Measurements from ENCODE around the gene KLHL7. TPM values are rescaled to one million over a fixed set of nuclear protein-coding genes. Genes with fewer than 3 reads are reported as not detected.

Gene KLHL7
- total RNA-seq (2011; cell fraction: chromatin; rRNA removed; ENCODE audit: low replicate concordance): 17.3 and 18.5 TPM in 2 replicates
- total RNA-seq (2011; cell fraction: nucleolus; rRNA removed): 15.0 and 16.7 TPM in 2 replicates
- total RNA-seq (2011; cell fraction: nucleoplasm; rRNA removed): 16.5 and 17.6 TPM in 2 replicates
- total RNA-seq (2014; rRNA removed): 29.6 and 30.1 TPM in 2 replicates
- total RNA-seq (2014; rRNA removed; fragmentation: Illumina TruSeq; extraction: Trizol): 34.6 and 37.6 TPM in 2 replicates
- total RNA-seq (2015; rRNA removed; fragmentation: Illumina TruSeq; extraction: Trizol): 30.2 and 32.3 TPM in 2 replicates
- 28.1 and 28.4 TPM in 2 replicates for total RNA-seq (2021)
- 42.5 and 63.1 TPM in 2 replicates for polyA plus RNA-seq (2011; rRNA removed)
- 25.2 and 25.3 TPM in 2 replicates for polyA plus RNA-seq (2011; cell fraction: cytosol; rRNA removed)
- 8.5 and 15.8 TPM in 2 replicates for polyA plus RNA-seq (2011; cell fraction: nucleus; rRNA removed)
- polyA plus RNA-seq (2012): 21.6 and 23.4 TPM in 2 replicates
- polyA plus RNA-seq (2014; fragmentation: Illumina TruSeq; extraction: Trizol): 29.4 and 34.0 TPM in 2 replicates
- 1 to 10 TPM; 4.2 to 7.8 TPM for polyA plus RNA-seq (2014; fragmentation: Nextera tagmentation; extraction: Ambion mirVana)
- polyA plus RNA-seq (2014; rRNA removed): 38.6 and 42.8 TPM in 2 replicates
- polyA minus RNA-seq (2011; rRNA and poly(A)+ RNA removed): 33.9 and 37.5 TPM in 2 replicates
- polyA minus RNA-seq (2011; cell fraction: cytosol; rRNA and poly(A)+ RNA removed): 21.7 and 23.7 TPM in 2 replicates
- polyA minus RNA-seq (2011; cell fraction: nucleus; rRNA and poly(A)+ RNA removed): 10.8 and 24.2 TPM in 2 replicates
- percentile 58 among the genes with signal in this experiment for Bru-seq, nascent RNA
- percentile 63 among the genes with signal in this experiment for BruChase-seq, experiment 1, labeled RNA remaining after a 2-hour chase
- percentile 64 among the genes with signal in this experiment for BruChase-seq, experiment 2, labeled RNA remaining after a 6-hour chase
- long read RNA-seq, experiment 1, full-length matches to known transcripts: 61 of 91 reads
- long read RNA-seq, experiment 1, partial matches to known transcripts: 4 of 91 reads
- long read RNA-seq, experiment 1, other reads (novel, unspliced or antisense): 26 of 91 reads
- long read RNA-seq, experiment 2, full-length matches to known transcripts: 18 of 29 reads
- long read RNA-seq, experiment 2, partial matches to known transcripts: 2 of 29 reads
- long read RNA-seq, experiment 2, other reads (novel, unspliced or antisense): 9 of 29 reads
- long read RNA-seq, experiment 3, full-length matches to known transcripts: 24 of 32 reads
- long read RNA-seq, experiment 3, partial matches to known transcripts: 3 of 32 reads
- long read RNA-seq, experiment 3, other reads (novel, unspliced or antisense): 5 of 32 reads

- H3K36me3 ChIP-seq (ENCODE audit: control insufficient read depth, insufficient read depth, low read length): no peaks in the 10 kb centered on the region; the same call in 2 of the 3 replicates
- peak within 1 kb of the TSS; percentile 86 to 98 for H3K9ac ChIP-seq (ENCODE audit: insufficient read depth in 1 of 2, low read depth in 2 of 2, low read length in 2 of 2)
- CTCF ChIA-PET (ENCODE audit: low intra/inter-chr PET ratio): interaction anchor here (0.7 kb wide), 1 partner anchor 893 kb away, joined by 3 read pairs; no protein-coding TSS in a partner anchor
- no peaks in the 10 kb centered on the region for H3K9me3 ChIP-seq (replicated peaks; ENCODE audit: control insufficient read depth, insufficient read depth, low read depth, low read length)
- H3K27me3 ChIP-seq (ENCODE audit: control insufficient read depth in 2 of 2, insufficient read depth in 2 of 2, low read length in 2 of 2): no peaks in the 10 kb centered on the region
- H2AFZ ChIP-seq (ENCODE audit: low read depth, low read length): peak within 1 kb of the TSS; percentile 96
- H3K9me1 ChIP-seq (ENCODE audit: control insufficient read depth, insufficient read depth, low read length): no peaks in the 10 kb centered on the region
- in situ Hi-C loops (cut with MboI) (no loop called here), intact Hi-C loops (cut with micrococcal nuclease) (loop anchor here (2.0 kb wide), 1 partner anchor 77 kb away; the partner anchor contains the start of gene NUP42)
- under 1% methylated on average over 40 of the region's 40 CpGs for WGBS (ENCODE audit: insufficient coverage, low coverage, missing lambda C conversion rate)
- BruUV-seq (replicated peaks): no TSS peak
- peak within 1 kb of the TSS; percentile 80 for H3K4me3 ChIP-seq
- H3K4me1 ChIP-seq (replicated peaks in 1 of 2; ENCODE audit: control insufficient read depth in 2 of 2, insufficient read depth in 2 of 2, low read length in 2 of 2): peaks cover 7 to 11% of the 10 kb centered on the region in 2 experiments; a peak in 4 of 5 replicates
- DNase-seq (ENCODE audit: extremely low read depth in 1 of 4, low spot score in 3 of 4): peak; percentile 92 to 96 (median 94)
- H3K4me2 ChIP-seq (ENCODE audit: insufficient read depth, low read length): peak within 1 kb of the TSS; percentile 98
- peaks cover 28% of the 10 kb centered on the region for H3K79me2 ChIP-seq (ENCODE audit: control insufficient read depth, insufficient read depth, low read length)
- peak within 1 kb of the TSS; percentile 74 for H3K27ac ChIP-seq (ENCODE audit: extremely low read depth, low read depth, low read length)
- no peaks in the 10 kb centered on the region for H4K20me1 ChIP-seq (replicated peaks; ENCODE audit: control insufficient read depth, insufficient read depth, low read length)
- peak; percentile 97 for ATAC-seq
- FAIRE-seq: peak; percentile 80
- POLR2A ChIA-PET: interaction anchor here (0.6 to 1.9 kb wide), 13 partner anchors 8 to 522 kb away, joined by 3 to 11 read pairs (median 4); no protein-coding TSS in a partner anchor
- TF ChIP-seq, protein P1, sequence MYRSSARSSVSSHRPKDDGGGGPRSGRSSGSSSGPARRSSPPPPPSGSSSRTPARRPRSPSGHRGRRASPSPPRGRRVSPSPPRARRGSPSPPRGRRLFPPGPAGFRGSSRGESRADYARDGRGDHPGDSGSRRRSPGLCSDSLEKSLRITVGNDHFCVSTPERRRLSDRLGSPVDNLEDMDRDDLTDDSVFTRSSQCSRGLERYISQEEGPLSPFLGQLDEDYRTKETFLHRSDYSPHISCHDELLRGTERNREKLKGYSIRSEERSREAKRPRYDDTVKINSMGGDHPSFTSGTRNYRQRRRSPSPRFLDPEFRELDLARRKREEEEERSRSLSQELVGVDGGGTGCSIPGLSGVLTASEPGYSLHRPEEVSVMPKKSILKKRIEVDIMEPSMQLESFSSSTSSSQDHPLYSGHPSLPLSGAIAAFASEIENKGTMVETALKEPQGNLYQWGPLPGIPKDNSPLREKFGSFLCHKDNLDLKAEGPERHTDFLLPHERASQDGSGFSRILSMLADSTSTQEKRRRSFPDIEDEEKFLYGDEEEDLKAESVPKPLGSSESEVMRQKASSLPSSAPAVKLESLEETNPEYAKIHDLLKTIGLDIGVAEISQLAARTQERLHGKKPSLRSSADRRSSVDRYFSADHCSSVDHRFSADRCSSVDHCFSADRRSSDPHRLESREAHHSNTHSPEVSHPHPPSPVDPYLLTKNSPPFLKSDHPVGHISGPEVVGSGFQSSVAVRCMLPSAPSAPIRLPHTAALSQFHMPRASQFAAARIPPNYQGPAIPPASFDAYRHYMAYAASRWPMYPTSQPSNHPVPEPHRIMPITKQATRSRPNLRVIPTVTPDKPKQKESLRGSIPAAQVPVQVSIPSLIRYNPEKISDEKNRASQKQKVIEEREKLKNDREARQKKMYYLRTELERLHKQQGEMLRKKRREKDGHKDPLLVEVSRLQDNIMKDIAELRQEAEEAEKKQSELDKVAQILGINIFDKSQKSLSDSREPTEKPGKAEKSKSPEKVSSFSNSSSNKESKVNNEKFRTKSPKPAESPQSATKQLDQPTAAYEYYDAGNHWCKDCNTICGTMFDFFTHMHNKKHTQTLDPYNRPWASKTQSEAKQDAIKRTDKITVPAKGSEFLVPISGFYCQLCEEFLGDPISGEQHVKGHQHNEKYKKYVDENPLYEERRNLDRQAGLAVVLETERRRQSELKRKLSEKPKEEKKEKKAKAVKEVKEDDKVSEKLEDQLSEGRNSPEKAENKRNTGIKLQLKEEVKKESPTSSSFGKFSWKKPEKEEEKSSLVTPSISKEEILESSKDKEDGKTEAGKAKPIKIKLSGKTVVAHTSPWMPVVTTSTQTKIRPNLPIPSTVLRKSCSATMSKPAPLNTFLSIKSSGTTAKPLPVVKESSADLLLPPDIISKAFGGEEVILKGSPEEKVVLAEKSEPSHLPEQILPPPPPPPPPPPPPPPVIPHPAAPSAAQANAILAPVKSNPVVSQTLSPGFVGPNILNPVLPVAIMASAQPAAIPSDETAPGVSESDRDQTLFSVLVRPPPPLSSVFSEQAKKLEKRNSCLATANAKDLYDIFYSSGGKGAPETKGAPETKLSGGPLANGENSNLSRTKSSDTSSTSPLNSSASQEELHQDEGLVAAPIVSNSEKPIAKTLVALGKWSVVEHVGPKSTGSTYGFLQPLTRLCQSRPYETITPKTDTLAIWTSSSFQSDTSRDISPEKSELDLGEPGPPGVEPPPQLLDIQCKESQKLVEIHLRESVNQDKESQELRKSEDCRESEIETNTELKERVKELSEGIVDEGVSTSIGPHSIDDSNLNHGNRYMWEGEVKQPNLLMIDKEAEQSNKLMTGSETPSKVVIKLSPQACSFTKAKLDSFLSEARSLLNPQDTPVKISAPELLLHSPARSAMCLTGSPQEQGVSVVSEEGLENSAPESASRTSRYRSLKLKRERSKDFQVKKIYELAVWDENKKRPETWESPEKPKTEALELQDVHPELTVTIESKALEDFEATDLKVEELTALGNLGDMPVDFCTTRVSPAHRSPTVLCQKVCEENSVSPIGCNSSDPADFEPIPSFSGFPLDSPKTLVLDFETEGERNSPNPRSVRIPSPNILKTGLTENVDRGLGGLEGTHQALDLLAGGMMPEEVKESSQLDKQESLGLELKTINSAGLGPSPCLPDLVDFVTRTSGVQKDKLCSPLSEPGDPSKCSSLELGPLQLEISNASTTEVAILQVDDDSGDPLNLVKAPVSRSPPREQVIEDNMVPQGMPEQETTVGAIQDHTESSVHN (IDR thresholded peaks at IDR 0.05; ENCODE audit: borderline replicate concordance in 1 of 2, low read depth in 1 of 2): no peak
- TF ChIP-seq CBFA2T3 (IDR thresholded peaks at IDR 0.05) (no peak; the same call in 1 of the 2 replicates), NRF1 (conservative IDR thresholded peaks at IDR 0.05 in 1 of 2, IDR thresholded peaks at IDR 0.05 in 1 of 2) (peak; percentile 94 to 95), ZNF507 (tag; conservative IDR thresholded peaks at IDR 0.05) (no peak), XRCC5 (IDR thresholded peaks at IDR 0.05; ENCODE audit: low read depth, low read length) (no peak), KDM4B (IDR thresholded peaks at IDR 0.05; ENCODE audit: borderline replicate concordance in 2 of 2, low read depth in 1 of 2) (no peak), ELF1 (tag; IDR thresholded peaks at IDR 0.05) (no peak), MEF2A (IDR thresholded peaks at IDR 0.05; ENCODE audit: control insufficient read depth, low read depth, low read length) (no peak), ZNF551 (CRISPR knock-in tag; IDR thresholded peaks at IDR 0.05) (no peak)
These were observed at the start of gene KLHL7 for GRCh38 chr7:23105644-23106056. TSS of gene KLHL7 (plus strand) at chr7:23105785. CDS start at chr7:23106027, 242 bp downstream.

Data from K562 (cell line).